ENCODE measurements around the gene BBOX1.

- TF ChIP-seq JUN (IDR thresholded peaks at IDR 0.05; ENCODE audit: low read depth, low read length) (no peak), POLR2A (IDR thresholded peaks at IDR 0.05; ENCODE audit: control extremely low read depth in 1 of 2, low read depth in 2 of 2, low read length in 2 of 2) (no peak), CREB1 (IDR thresholded peaks at IDR 0.05) (no peak), RAD21 (IDR thresholded peaks at IDR 0.05 in 1 of 2, conservative IDR thresholded peaks at IDR 0.05 in 1 of 2; ENCODE audit: low read depth in 2 of 2, low read length in 2 of 2) (no peak)
- TF ChIP-seq, protein P1, sequence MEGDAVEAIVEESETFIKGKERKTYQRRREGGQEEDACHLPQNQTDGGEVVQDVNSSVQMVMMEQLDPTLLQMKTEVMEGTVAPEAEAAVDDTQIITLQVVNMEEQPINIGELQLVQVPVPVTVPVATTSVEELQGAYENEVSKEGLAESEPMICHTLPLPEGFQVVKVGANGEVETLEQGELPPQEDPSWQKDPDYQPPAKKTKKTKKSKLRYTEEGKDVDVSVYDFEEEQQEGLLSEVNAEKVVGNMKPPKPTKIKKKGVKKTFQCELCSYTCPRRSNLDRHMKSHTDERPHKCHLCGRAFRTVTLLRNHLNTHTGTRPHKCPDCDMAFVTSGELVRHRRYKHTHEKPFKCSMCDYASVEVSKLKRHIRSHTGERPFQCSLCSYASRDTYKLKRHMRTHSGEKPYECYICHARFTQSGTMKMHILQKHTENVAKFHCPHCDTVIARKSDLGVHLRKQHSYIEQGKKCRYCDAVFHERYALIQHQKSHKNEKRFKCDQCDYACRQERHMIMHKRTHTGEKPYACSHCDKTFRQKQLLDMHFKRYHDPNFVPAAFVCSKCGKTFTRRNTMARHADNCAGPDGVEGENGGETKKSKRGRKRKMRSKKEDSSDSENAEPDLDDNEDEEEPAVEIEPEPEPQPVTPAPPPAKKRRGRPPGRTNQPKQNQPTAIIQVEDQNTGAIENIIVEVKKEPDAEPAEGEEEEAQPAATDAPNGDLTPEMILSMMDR (IDR thresholded peaks at IDR 0.05; ENCODE audit: control extremely low read depth in 1 of 3, insufficient read depth in 1 of 3, low read depth in 1 of 3, low read length in 3 of 3) = no peak
Observed at GRCh38 chr11:27118949-27119348, 78.3 kb downstream of the BBOX1 start.

All from H1 (cell line).